Measurements from ENCODE around the gene MYOM1. TPM values are rescaled to one million over a fixed set of nuclear protein-coding genes. Genes with fewer than 3 reads are reported as not detected.

Gene MYOM1
- polyA plus RNA-seq, 1 donor from 2014 or later: 2.4 TPM

DNA sequence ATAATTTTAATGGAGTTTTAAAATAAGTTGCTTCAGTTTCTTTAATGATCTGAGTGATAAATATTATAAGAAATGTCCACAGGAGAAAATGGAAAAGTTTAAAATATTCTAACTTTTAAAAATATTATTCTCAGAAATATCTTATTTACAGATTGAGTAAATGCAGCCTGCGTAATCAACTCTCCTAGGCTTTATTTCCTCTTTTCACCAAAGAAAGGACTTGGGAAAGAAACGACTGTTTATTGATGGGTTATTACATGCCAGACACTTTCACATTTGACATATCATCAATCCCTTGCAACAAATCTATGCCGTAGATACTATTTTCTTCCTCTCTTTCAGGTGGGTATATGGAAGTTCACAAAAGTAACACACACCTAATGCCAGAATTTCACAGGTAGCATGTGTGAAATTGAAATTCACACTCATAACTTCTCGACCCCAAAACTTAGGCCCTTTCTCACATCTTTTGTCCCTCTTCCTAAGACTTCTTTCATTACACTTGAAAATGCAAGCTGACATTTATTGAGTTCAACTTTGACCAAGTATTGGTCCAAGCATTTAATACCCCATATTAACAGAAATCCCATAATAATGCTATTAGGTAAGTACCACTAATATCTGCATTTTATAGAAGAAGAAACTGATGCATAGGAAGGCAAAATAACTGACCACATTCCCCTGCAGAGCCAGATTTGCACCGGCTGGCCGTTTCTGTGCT lies 49.2 kb downstream of the MYOM1 start:
- peaks cover 2% of the 10 kb centered on the region for H3K36me3 Mint-ChIP-seq
- H3K4me3 Mint-ChIP-seq: no peak overlapping the region
- peaks cover 0 to 5% (median 0%) of the 10 kb centered on the region in 3 donors for H3K4me1 Mint-ChIP-seq
- H3K27ac Mint-ChIP-seq: no peak overlapping the region
- H3K9me3 Mint-ChIP-seq: no peaks in the 10 kb centered on the region
- no peaks in the 10 kb centered on the region for H3K27me3 Mint-ChIP-seq

DNA sequence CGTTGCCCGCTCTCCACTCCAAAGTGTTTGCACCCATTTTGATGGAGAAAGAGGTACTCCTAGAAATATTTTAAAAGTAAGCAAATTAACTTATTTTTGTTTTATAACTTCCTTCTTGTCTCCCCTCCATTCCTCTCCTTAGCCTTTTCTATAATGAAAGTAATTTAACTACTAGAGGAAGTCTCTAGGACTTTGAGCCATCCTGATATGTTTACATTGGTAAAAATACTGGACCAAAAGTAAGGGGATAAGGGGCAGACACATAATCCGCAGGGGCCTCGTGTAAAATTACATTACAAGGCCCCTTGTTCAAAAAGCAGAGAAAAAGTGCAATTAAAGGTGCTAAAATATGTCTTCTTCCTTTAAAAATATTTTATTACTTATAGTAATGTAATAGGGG lies 55.4 kb downstream of the MYOM1 start:
- no peaks in the 10 kb centered on the region for H3K9me3 Mint-ChIP-seq
- no peak overlapping the region for H3K4me3 Mint-ChIP-seq
- no peaks in the 10 kb centered on the region for H3K4me1 Mint-ChIP-seq
- H3K36me3 Mint-ChIP-seq: peaks cover 14% of the 10 kb centered on the region
- no peaks in the 10 kb centered on the region for H3K27me3 Mint-ChIP-seq
- no peak overlapping the region for H3K27ac Mint-ChIP-seq

DNA sequence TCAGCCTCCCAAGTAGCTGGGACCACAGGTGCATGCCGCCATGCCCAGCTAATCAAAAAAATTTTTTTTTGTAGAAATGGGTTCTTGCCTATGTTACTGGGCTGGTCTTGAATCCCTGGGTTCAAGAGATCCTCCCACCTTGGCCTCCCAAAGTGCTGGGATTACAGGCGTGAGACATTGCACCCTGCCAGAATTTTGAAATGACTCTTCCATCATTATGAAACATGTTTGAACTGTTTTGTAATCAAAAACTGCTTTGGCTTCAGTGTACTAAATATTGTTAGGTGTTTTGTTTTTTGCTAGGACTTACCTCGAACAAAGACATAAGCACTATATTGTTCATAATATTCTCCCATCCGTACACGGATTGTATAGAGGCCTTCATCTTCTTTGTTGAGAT lies 55.8 kb downstream of the MYOM1 start:
- Mint-ChIP-seq H3K27me3 (no peaks in the 10 kb centered on the region), H3K4me3 (no peak overlapping the region), H3K9me3 (no peaks in the 10 kb centered on the region), H3K27ac (no peak overlapping the region), H3K4me1 (no peaks in the 10 kb centered on the region), H3K36me3 (peaks cover 14% of the 10 kb centered on the region)

DNA sequence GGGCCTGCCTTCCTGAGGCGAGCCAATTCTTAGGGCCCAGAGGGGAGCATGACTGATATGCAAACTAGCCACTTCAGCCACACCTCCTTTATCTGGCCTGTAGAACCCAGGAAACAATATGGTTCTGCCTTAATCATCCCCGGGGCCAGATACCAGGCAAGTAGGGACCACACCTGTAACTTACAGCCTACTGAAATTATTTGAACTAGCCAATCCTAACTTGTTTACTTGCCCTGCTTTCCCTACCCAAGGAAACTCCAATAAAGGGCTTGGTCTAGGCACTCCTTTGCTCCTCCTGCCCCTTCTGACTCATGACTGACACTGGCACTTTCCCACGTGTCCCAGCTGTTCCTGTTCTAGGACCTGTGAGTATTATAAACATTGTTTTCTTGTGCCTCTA lies 57.6 kb downstream of the MYOM1 start:
- no peaks in the 10 kb centered on the region for H3K27me3 Mint-ChIP-seq
- H3K4me3 Mint-ChIP-seq: no peak overlapping the region
- H3K36me3 Mint-ChIP-seq: peaks cover 15% of the 10 kb centered on the region
- peaks cover 0 to under 1% (median 0%) of the 10 kb centered on the region in 3 donors for H3K4me1 Mint-ChIP-seq
- H3K9me3 Mint-ChIP-seq: no peaks in the 10 kb centered on the region
- no peak overlapping the region for H3K27ac Mint-ChIP-seq

DNA sequence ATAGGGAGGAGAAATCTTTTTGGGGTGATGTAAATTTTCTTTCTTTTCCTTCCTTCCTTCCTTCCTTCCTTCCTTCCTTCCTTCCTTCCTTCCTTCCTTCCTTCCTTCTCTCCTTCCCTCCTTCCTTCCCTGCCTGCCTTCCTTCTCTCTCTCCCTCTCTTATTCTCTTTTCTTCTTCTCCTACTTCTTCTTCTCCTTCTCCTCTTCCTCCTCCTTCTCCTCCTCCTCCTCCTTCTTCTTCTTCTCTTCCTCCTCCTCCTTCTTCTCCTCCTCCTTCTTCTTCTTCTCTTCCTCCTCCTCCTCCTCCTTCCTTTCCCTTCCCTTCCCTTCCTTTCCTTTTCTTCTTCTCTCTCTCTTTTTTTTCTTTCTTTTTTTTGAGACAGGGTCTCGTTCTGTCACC lies 59.9 kb downstream of the MYOM1 start:
- Mint-ChIP-seq H3K4me1 (peaks cover 0 to 2% (median 0%) of the 10 kb centered on the region in 3 donors), H3K27ac (no peak overlapping the region), H3K9me3 (no peaks in the 10 kb centered on the region), H3K4me3 (no peak overlapping the region), H3K36me3 (peaks cover 13% of the 10 kb centered on the region), H3K27me3 (no peaks in the 10 kb centered on the region)

DNA sequence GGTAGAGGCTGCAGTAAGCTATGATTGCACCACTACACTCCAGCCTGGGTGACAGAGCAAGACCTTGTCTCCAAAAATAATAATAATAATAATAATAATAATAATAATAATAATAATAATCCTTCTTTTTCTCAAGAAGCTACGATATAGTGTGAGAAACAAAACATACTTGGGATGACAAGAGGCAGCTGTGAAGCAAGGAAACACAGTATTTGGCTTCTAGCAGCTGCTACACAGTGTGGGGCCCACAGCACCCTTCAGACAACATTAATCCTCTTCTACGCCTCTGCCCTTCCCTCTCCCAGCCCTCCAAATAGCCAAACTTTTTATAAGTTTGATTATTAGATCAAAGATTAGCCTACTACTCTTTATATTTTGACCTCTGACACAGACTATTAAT lies 62.2 kb downstream of the MYOM1 start:
- peaks cover 0 to 3% (median 0%) of the 10 kb centered on the region in 3 donors for H3K4me1 Mint-ChIP-seq
- H3K27ac Mint-ChIP-seq: no peak overlapping the region
- H3K4me3 Mint-ChIP-seq: no peak overlapping the region
- no peaks in the 10 kb centered on the region for H3K27me3 Mint-ChIP-seq
- H3K9me3 Mint-ChIP-seq: no peaks in the 10 kb centered on the region
- H3K36me3 Mint-ChIP-seq: peaks cover 11% of the 10 kb centered on the region

DNA sequence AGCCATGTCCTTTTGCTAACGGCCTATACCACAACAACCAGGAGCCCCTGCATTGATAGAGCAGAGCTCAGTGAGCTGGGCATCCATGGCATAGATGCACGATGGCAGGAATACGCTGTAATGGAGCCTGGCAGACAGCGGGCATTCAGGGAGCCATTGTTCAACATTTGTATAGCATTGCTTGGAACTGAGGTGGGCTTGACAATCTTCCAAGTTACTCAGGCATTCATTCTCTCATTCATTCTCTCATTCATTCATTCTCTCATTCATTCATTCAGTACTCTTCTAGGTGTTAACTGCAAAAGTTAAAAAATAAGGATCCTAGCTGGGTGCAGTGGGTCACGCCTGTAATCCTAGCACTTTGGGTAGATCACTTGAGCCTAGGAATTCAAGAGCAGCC lies 62.7 kb downstream of the MYOM1 start:
- Mint-ChIP-seq H3K4me3 (no peak overlapping the region), H3K4me1 (peaks cover 0 to 3% (median 0%) of the 10 kb centered on the region in 3 donors), H3K27ac (no peak overlapping the region), H3K27me3 (no peaks in the 10 kb centered on the region), H3K36me3 (peaks cover 8% of the 10 kb centered on the region), H3K9me3 (no peaks in the 10 kb centered on the region)

DNA sequence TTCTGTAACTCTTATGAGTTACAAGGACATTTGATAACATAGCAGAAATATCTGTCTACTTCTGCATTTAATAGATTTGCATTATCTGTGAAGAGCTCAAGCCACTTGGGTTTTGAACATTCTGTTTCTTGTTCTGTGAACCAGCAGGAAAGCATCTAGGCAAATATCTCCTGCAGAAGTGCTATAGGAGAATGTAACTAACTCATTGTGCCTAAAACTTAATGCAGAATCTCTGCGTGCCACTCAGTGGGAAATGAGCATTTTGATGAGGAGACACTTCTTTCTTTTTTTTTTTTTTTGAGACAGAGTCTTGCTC lies 63.5 kb downstream of the MYOM1 start:
- Mint-ChIP-seq H3K36me3 (peaks cover 6% of the 10 kb centered on the region), H3K4me3 (no peak overlapping the region), H3K27ac (no peak overlapping the region), H3K4me1 (peaks cover 3 to 4% (median 3%) of the 10 kb centered on the region in 3 donors), H3K27me3 (no peaks in the 10 kb centered on the region), H3K9me3 (no peaks in the 10 kb centered on the region)

DNA sequence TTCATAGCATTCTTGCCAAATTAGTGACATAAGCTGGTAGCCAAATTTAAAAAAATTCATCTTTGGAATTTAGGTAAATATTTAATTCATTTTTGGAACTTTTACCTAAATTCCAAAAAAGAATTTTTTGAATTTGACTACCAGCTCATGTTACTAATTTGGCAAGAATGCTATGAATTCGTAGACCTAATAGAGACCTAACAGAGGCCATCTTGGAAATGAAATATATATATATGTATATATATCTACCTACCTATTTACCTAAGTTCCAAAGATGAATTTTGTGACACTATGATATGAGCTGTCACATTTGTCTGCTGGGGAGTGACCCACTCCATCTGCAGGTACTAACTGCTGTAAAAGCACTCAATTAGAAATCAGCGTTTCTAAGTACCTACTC lies 65.6 kb downstream of the MYOM1 start:
- H3K36me3 Mint-ChIP-seq: peaks cover 4% of the 10 kb centered on the region
- no peak overlapping the region for H3K27ac Mint-ChIP-seq
- H3K4me3 Mint-ChIP-seq: no peak overlapping the region
- H3K9me3 Mint-ChIP-seq: no peaks in the 10 kb centered on the region
- peaks cover 3 to 4% (median 3%) of the 10 kb centered on the region in 3 donors for H3K4me1 Mint-ChIP-seq
- H3K27me3 Mint-ChIP-seq: no peaks in the 10 kb centered on the region

DNA sequence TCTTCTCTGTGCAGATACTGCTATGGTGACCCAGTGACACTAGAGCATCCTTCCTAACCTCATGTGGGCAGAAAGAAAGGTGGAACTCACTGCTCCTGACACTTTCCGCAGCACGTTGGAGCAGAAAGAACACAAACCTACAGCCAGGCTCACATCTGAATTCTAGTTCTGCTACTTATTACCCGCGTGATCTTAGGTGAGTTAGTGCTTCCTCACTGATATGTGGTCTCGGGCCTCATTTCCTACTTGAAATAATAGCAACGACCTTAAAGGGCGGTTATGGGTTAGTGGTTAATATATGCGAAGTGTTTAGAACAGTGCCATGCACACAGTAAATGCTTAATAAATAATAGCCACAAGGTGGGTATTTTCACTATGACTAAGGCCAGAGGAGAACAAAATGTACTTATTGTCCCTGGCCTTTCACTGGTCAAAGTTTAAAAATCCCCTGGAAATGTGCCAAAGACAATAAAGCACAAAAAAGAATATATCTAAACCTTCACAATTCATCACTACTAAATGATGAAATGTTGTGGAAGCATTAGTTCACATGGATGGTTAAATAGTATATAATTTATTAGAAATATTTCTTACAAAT lies 66.6 kb downstream of the MYOM1 start:
- H3K4me3 Mint-ChIP-seq: no peak overlapping the region
- H3K36me3 Mint-ChIP-seq: peaks cover 4% of the 10 kb centered on the region
- H3K9me3 Mint-ChIP-seq: no peaks in the 10 kb centered on the region

DNA sequence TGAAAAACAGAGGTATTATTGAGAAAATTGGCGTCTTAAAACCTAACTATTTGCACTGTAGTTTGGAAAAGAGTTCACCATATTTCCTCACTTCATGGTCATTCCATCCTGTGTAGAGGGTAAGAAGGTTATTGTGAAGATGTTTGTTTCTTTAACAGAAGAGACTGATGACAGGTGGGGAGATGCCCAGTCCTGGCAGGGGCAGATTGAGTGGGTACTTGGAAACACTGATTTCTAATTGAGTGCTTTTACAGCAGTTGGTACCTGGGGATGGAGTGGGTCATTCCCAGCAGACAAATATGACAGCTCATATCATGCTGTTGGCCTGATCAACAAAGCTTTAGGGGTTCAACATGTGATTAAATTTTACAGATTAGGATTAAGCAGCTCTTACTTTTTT lies 67.5 kb downstream of the MYOM1 start:
- Mint-ChIP-seq H3K36me3 (peaks cover 5% of the 10 kb centered on the region), H3K27ac (peak overlapping the region in 2 of 3 donors; percentile 4 to 13), H3K4me3 (no peak overlapping the region), H3K27me3 (no peaks in the 10 kb centered on the region), H3K9me3 (no peaks in the 10 kb centered on the region), H3K4me1 (peaks cover 3 to 5% (median 4%) of the 10 kb centered on the region in 3 donors)

More for the DNA sequence above, 66.6 kb downstream of the MYOM1 start:
- H3K27ac Mint-ChIP-seq: no peak overlapping the region
- H3K4me1 Mint-ChIP-seq: peaks cover 3 to 5% (median 4%) of the 10 kb centered on the region in 3 donors
- no peaks in the 10 kb centered on the region for H3K27me3 Mint-ChIP-seq

DNA sequence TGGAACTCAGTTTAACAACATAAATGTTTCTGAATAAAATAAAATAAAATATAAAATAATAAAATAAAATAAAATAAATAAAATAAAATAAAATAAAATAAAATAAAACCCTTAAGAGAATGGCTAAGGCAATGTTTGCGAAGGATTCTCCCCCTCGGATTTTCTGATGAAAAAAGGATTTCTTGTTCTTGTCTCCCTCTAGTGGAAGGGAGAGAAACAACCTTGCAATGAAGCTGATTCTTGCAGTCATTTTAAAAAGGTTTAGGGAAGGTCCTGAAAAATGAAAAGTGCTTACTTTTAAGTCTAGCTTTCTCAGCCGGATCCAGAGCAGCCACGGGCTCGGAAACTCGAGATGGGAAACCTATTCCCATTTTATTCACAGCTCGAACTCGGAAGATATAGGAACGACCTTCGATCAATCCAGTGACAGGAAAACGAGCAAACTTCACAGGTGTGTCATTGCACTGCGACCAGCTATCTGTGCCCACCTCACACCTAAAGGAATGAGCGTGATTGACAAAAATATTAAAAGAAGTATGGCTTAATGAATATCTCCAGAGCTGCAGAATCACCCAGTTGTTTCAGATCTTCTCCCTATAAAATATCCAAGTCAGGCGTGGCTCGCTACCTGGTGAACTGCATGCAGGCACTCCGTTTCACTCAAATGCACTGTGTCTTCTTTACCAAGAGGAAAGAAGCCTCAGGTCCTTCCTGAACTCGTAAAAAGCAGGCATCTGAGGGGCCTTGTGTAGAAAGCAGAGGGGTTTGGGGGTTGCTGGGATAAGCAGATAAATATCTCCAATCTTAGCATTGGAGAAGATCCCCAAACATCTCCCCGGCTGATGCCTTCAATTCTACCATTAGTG lies 68.1 kb downstream of the MYOM1 start:
- no peaks in the 10 kb centered on the region for H3K27me3 Mint-ChIP-seq
- no peak overlapping the region for H3K4me3 Mint-ChIP-seq
- H3K27ac Mint-ChIP-seq: peak overlapping the region in 1 of 3 donors; percentile 4
- peaks cover 5% of the 10 kb centered on the region for H3K36me3 Mint-ChIP-seq
- peaks cover 1 to 5% (median 4%) of the 10 kb centered on the region in 3 donors for H3K4me1 Mint-ChIP-seq
- no peaks in the 10 kb centered on the region for H3K9me3 Mint-ChIP-seq

DNA sequence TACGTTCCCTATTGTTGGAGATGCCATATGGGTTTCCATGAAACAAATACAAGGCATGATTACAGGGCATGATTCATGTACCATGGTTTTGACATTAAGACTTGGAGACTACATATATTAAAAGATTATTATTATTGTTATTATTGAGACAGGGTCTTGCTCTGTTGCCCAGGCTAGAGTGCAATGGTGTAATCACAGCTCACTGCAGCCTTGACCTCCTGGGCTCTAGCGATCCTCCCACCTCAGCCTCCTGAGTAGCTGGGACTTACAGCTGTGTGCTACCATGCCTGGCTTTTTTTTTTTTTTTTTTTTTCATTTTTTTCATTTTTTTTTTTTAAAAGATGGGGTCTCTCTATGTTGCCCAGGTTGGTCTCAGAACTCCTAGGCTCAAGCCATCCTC lies 69.1 kb downstream of the MYOM1 start:
- Mint-ChIP-seq H3K27me3 (no peaks in the 10 kb centered on the region), H3K9me3 (no peaks in the 10 kb centered on the region), H3K27ac (no peak overlapping the region), H3K4me3 (no peak overlapping the region), H3K4me1 (peaks cover 1 to 5% (median 4%) of the 10 kb centered on the region in 3 donors), H3K36me3 (peaks cover 5% of the 10 kb centered on the region)

DNA sequence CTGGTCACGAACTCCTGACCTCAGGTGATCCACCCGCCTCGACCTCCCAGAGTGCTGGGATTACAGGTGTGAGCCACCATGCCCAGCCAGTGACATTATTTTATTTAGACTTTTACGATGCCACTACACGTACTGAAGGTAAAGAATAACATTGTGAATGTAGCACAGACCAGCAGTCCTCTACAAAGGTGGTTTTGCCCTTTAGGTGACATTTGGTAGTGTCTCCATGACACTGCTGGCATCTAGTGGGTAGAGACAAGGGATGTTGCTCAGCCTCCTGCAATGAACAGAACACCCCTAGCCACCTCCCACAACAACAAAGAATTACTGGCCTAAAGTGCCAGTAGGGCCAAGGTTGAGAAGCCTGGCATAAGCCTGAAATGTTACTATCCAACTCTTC lies 69.5 kb downstream of the MYOM1 start:
- no peaks in the 10 kb centered on the region for H3K27me3 Mint-ChIP-seq
- H3K4me3 Mint-ChIP-seq: no peak overlapping the region
- H3K4me1 Mint-ChIP-seq: peaks cover 1 to 5% (median 4%) of the 10 kb centered on the region in 3 donors
- H3K9me3 Mint-ChIP-seq: no peaks in the 10 kb centered on the region
- no peak overlapping the region for H3K27ac Mint-ChIP-seq
- peaks cover 5% of the 10 kb centered on the region for H3K36me3 Mint-ChIP-seq

DNA sequence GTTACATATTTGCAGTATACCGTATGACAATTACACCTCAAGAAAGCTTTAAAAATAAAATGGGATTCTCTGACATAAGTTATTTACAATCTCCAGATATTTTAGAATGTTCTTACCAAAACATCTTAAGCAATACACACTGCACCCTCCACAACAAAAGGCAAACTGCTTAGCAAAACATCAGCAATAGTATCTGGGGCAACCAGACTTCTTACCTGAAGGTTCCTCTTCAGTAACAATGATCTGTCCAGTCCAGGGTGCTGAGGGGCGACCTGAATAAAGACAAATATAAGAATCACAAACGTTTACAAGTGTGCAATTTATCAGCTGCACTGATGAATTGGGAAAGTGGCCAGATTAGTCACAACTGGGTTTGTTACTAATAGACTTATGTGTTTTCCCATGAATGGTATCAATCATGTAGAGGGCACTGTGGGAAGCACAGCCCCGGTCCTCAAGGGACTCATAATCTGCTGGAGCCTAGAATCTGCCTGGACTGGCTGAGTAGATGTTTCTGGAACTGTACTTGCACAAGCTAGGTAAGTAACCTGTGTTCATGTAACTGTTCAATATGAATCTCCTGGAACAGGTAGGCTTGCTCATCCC lies 70.7 kb downstream of the MYOM1 start:
- Mint-ChIP-seq H3K9me3 (no peaks in the 10 kb centered on the region), H3K27me3 (no peaks in the 10 kb centered on the region), H3K36me3 (peaks cover 5% of the 10 kb centered on the region), H3K27ac (no peak overlapping the region), H3K4me3 (no peak overlapping the region), H3K4me1 (peaks cover 0 to 5% (median 4%) of the 10 kb centered on the region in 3 donors)

Measured in IgD-negative memory B cell (primary cell).